ENCODE results near the gene KNDC1.

DNA sequence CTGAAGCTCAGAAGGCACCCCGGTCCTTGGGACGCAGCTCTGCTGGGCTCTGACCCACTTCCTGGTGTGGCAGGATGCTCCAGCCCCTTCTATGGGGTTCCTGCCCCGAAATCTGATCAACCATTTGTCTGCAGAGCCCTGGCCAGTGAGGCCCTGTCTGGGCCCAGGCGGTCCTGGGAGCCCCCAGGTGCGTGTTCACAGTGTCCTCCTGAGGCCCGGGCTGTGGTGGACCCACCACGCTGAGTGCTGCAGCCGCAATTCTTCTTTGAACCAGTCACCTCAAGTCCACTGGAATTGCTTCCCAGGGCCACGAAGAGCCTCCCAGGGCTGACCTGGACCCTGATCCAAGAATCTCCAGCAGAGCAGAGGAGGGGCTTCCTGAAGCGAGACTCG lies 19.1 kb downstream of the KNDC1 start:
- TF ChIP-seq GATA3 (IDR thresholded peaks at IDR 0.05; ENCODE audit: low read depth, low read length) (no peak), GATA2 (IDR thresholded peaks at IDR 0.05; ENCODE audit: low read depth, low read length) (no peak)

Measured in SH-SY5Y (cell line).